Activated T-cell treated with anti-CD3 and anti-CD28 coated beads, Interleukin-2, amount 50 U/mL, for 1 hour (primary cell): ENCODE data around the gene SIM2.

Experiments
- DNase-seq: peaks from one replicate; pipeline ENCODE4 v3.0.0-alpha.2; 2020

Gene SIM2

GRCh38 chr21:36743008-36743407 is 44.1 kb downstream of the SIM2 start:
- no peak for DNase-seq

- DNase-seq = no peak
These were observed 44.5 kb downstream of the SIM2 start for GRCh38 chr21:36743446-36743845.

GRCh38 chr21:36744190-36744559 is 45.3 kb downstream of the SIM2 start:
- no peak for DNase-seq

- no peak for DNase-seq
These were observed 45.8 kb downstream of the SIM2 start for GRCh38 chr21:36744560-36745231.

- DNase-seq = no peak
These were observed 46.5 kb downstream of the SIM2 start for GRCh38 chr21:36745459-36745858.

GRCh38 chr21:36747041-36747814 is 48.3 kb downstream of the SIM2 start:
- no peak for DNase-seq

GRCh38 chr21:36747815-36748383 is 49.0 kb downstream of the SIM2 start:
- DNase-seq = no peak

- DNase-seq = no peak
These were observed 51.1 kb downstream of the SIM2 start for GRCh38 chr21:36749935-36750575.

- DNase-seq = no peak
These were observed 51.7 kb downstream of the SIM2 start for GRCh38 chr21:36750576-36750959.

- DNase-seq = no peak
These were observed 52.5 kb downstream of the SIM2 start for GRCh38 chr21:36751383-36751782.

- DNase-seq = no peak
These were observed 54.6 kb downstream of the SIM2 start for GRCh38 chr21:36753556-36753955.

- no peak for DNase-seq
These were observed 55.5 kb downstream of the SIM2 start for GRCh38 chr21:36754241-36754898.

GRCh38 chr21:36756527-36756926 is 57.6 kb downstream of the SIM2 start:
- no peak for DNase-seq

- no peak for DNase-seq
These were observed 58.3 kb downstream of the SIM2 start for GRCh38 chr21:36757196-36757595.

GRCh38 chr21:36759348-36760083 is 60.6 kb downstream of the SIM2 start:
- DNase-seq = no peak

GRCh38 chr21:36761685-36762084 is 62.8 kb downstream of the SIM2 start:
- no peak for DNase-seq

GRCh38 chr21:36762642-36763041 is 63.7 kb downstream of the SIM2 start:
- DNase-seq = no peak

- DNase-seq = no peak
These were observed 64.4 kb downstream of the SIM2 start for GRCh38 chr21:36763305-36763704.

GRCh38 chr21:36765229-36765628 is 66.3 kb downstream of the SIM2 start:
- no peak for DNase-seq

- no peak for DNase-seq
These were observed 67.6 kb downstream of the SIM2 start for GRCh38 chr21:36766511-36766910.

GRCh38 chr21:36767096-36767495 is 68.2 kb downstream of the SIM2 start:
- no peak for DNase-seq

GRCh38 chr21:36768496-36768895 is 69.6 kb downstream of the SIM2 start:
- DNase-seq = no peak
